CD14-positive monocyte (primary cell): Measurements from ENCODE around the gene RESP18. TPM values are rescaled to one million over a fixed set of nuclear protein-coding genes. Genes with fewer than 3 reads are reported as not detected.

ENCODE experiments used
- DNase-seq, 3 donors: peaks; one replicate each; pipeline ENCODE4 v3.0.0-alpha.2; 2011 to 2022
- H2AFZ ChIP-seq: 2 replicates; pipeline ENCODE4 v1.6.0; 2012; ENCODE audit warnings: mild to moderate bottlenecking, low read depth, low read length, inconsistent platforms; ENCODE audit not compliant: insufficient read depth, poor library complexity, severe bottlenecking
- H3K27ac ChIP-seq, 2 donors: 1 replicate in 1 of 2; 2 replicates in 1 of 2; pipeline ENCODE4 v1.5.1; 2012 to 2013; ENCODE audit warnings: low read length in 2 of 2, control low read depth in 1 of 2, inconsistent platforms in 1 of 2, low read depth in 1 of 2, mild to moderate bottlenecking in 1 of 2
- H3K27me3 ChIP-seq, 2 donors: one replicate each; pipeline versions ENCODE4 v1.6.0 to v1.6.1; 2011 to 2013; ENCODE audit warnings: low read length in 2 of 2; ENCODE audit not compliant: control insufficient read depth in 2 of 2, insufficient read depth in 2 of 2
- H3K36me3 ChIP-seq, 2 donors: replicated peaks in 1 of 2; 1 replicate in 1 of 2; 2 replicates in 1 of 2; pipeline versions ENCODE4 v1.5.1 to v1.6.1; 2012 to 2013; ENCODE audit warnings: low read length in 2 of 2, control low read depth in 1 of 2, inconsistent platforms in 1 of 2, mild to moderate bottlenecking in 1 of 2; ENCODE audit not compliant: insufficient read depth in 2 of 2, control insufficient read depth in 1 of 2
- H3K4me1 ChIP-seq, 2 donors: 1 replicate in 1 of 2; 2 replicates in 1 of 2; pipeline versions ENCODE4 v1.5.1 to v1.6.1; 2012 to 2013; ENCODE audit warnings: low read length in 2 of 2, control low read depth in 1 of 2, inconsistent platforms in 1 of 2, mild to moderate bottlenecking in 1 of 2, moderate library complexity in 1 of 2; ENCODE audit not compliant: insufficient read depth in 2 of 2, control insufficient read depth in 1 of 2
- H3K4me2 ChIP-seq: replicated peaks from 2 replicates; pipeline ENCODE3; 2012; ENCODE audit warnings: low read length, moderate library complexity, mild to moderate bottlenecking; ENCODE audit not compliant: poor library complexity, severe bottlenecking; ENCODE audit errors: extremely low read depth
- H3K4me3 ChIP-seq, 3 experiments: fragments of 200-600 bp in 1 of 3; sonication (generic) in 1 of 3; replicated peaks in 1 of 3; 1 replicate in 2 of 3; 2 replicates in 1 of 3; pipeline ENCODE4 v1.5.1; 2011 to 2013; ENCODE audit warnings: low read length in 3 of 3, mild to moderate bottlenecking in 3 of 3, control low read depth in 2 of 3, low read depth in 2 of 3, inconsistent platforms in 1 of 3, moderate library complexity in 1 of 3
- H3K79me2 ChIP-seq: 2 replicates; pipeline ENCODE4 v1.6.0; 2012; ENCODE audit warnings: mild to moderate bottlenecking, control low read depth, inconsistent platforms, low read length, moderate library complexity; ENCODE audit not compliant: insufficient read depth
- H3K9ac ChIP-seq: 2 replicates; pipeline ENCODE4 v1.6.0; 2017; ENCODE audit warnings: low read length, mild to moderate bottlenecking; ENCODE audit not compliant: insufficient read depth, poor library complexity, severe bottlenecking
- H3K9me3 ChIP-seq, 2 donors: replicated peaks in 1 of 2; 1 replicate in 1 of 2; 2 replicates in 1 of 2; pipeline versions ENCODE4 v1.5.1 to v1.6.1; 2012 to 2013; ENCODE audit warnings: low read length in 2 of 2, control low read depth in 1 of 2; ENCODE audit not compliant: control insufficient read depth in 1 of 2, insufficient read depth in 1 of 2
- H4K20me1 ChIP-seq: 2 replicates; pipeline ENCODE4 v1.6.0; 2012; ENCODE audit warnings: mild to moderate bottlenecking, low read length, control low read depth, moderate library complexity; ENCODE audit not compliant: insufficient read depth
- H3K27ac Mint-ChIP-seq, 7 donors: one replicate each; pipeline ENCODE4 v1.8.0; 2020; ENCODE audit warnings: mild to moderate bottlenecking in 7 of 7, mixed read lengths in 7 of 7, moderate library complexity in 6 of 7, inconsistent platforms in 2 of 7
- H3K27me3 Mint-ChIP-seq, 3 donors: one replicate each; pipeline ENCODE4 v1.8.0; 2021 to 2022; ENCODE audit warnings: low read depth in 3 of 3, mild to moderate bottlenecking in 3 of 3, mixed read lengths in 3 of 3, moderate library complexity in 3 of 3, inconsistent platforms in 1 of 3
- H3K36me3 Mint-ChIP-seq, 2 donors: one replicate each; pipeline ENCODE4 v1.8.0; 2020; ENCODE audit warnings: mixed read lengths in 2 of 2, inconsistent platforms in 1 of 2, mild to moderate bottlenecking in 1 of 2
- H3K4me1 Mint-ChIP-seq: one replicate; pipeline ENCODE4 v1.8.0; 2020; ENCODE audit warnings: mild to moderate bottlenecking, mixed read lengths
- H3K4me3 Mint-ChIP-seq, 2 donors: one replicate each; pipeline ENCODE4 v1.8.0; 2020; ENCODE audit warnings: mild to moderate bottlenecking in 2 of 2, mixed read lengths in 2 of 2, moderate library complexity in 1 of 2
- H3K9me3 Mint-ChIP-seq, 7 donors: one replicate each; pipeline ENCODE4 v1.8.0; 2020 to 2022; ENCODE audit warnings: mixed read lengths in 7 of 7, mild to moderate bottlenecking in 6 of 7, moderate library complexity in 6 of 7, inconsistent platforms in 2 of 7
- WGBS: methylation state at CpG from one replicate; pipeline ENCODE4 v1.1.5; 2013; ENCODE audit warnings: missing lambda C conversion rate; ENCODE audit not compliant: insufficient coverage; 5-methylcytosine and 5-hydroxymethylcytosine counted together
- intact Hi-C, 2 donors: fragments of 100-400 bp; cut with micrococcal nuclease; formaldehyde crosslinking; loops; one replicate each; pipeline versions ENCODE4 v1.15.0 to v1.15.1; 2023
- polyA plus RNA-seq, 3 donors: library from polyadenylated mRNA; depleted of rRNA in 1 of 3; unstranded in 2 of 3; stranded (reverse) in 1 of 3; fragments of 300-500 nt in 2 of 3; fragments of >200 nt in 1 of 3; fragmentation: Illumina TruSeq in 2 of 3; gene quantifications; 1 replicate in 2 of 3; 2 replicates in 1 of 3; pipeline ENCODE4 v1.2.3, GENCODE V29; 2012 to 2021
- TF ChIP-seq, protein P1 (sequence below): fragments of 200-600 bp; IDR thresholded peaks from one replicate; pipeline ENCODE4 v1.8.0; 2022; ENCODE audit warnings: antibody characterized with exemption, mild to moderate bottlenecking

Gene RESP18
- polyA plus RNA-seq, 3 donors: not detected

DNA sequence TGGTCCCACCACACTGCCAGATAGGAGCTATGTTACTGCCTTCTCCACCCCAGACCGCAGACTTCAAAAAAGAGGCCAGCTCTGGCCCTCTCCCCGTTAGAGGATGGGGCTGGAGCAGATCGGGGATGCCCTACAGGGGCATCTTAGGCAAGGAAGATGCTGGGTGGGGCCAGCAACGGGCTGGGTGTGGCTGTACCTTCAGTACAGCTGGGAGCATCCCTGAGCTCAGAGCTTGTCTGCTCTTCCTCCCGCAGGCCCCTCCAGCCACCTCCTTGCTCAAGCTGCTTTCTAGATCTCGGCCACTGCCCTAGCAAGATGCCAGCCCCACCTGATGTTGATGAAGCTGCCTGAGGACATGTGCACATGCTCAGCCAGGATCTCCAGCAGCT, 33.2 kb downstream of the RESP18 start:
- Histone ChIP-seq H3K4me3 (no peak overlapping the region), H3K27ac (no peak overlapping the region), H3K4me2 (no peak overlapping the region), H3K4me1 (peaks cover 6 to 9% of the 10 kb centered on the region in 2 donors), H3K36me3 (no peaks in the 10 kb centered on the region), H3K27me3 (peaks cover 0 to 26% of the 10 kb centered on the region in 2 donors), H3K9me3 (no peaks in the 10 kb centered on the region), H3K79me2 (no peaks in the 10 kb centered on the region), H2AFZ (no peak overlapping the region), H3K9ac (no peak overlapping the region), H4K20me1 (no peaks in the 10 kb centered on the region)
- Mint-ChIP-seq H3K4me3 (peak overlapping the region in 1 of 2 donors; percentile 59), H3K27ac (no peak overlapping the region), H3K4me1 (peaks cover 6% of the 10 kb centered on the region), H3K36me3 (no peaks in the 10 kb centered on the region), H3K27me3 (peaks cover 39 to 70% (median 59%) of the 10 kb centered on the region in 3 donors), H3K9me3 (peaks cover 0 to 5% (median 1%) of the 10 kb centered on the region in 7 donors)
- 75% methylated on average over 6 of the region's 6 CpGs for WGBS
- intact Hi-C loops: loop anchor here (5.0 kb wide), 4 partner anchors 72 to 137 kb away; partner anchors contain the start of genes NHEJ1 (in 2 of the 2), ANKZF1 (in 1 of the 2), ATG9A (in 1 of the 2) and CNPPD1 (in 1 of the 2)
- TF ChIP-seq, protein P1, sequence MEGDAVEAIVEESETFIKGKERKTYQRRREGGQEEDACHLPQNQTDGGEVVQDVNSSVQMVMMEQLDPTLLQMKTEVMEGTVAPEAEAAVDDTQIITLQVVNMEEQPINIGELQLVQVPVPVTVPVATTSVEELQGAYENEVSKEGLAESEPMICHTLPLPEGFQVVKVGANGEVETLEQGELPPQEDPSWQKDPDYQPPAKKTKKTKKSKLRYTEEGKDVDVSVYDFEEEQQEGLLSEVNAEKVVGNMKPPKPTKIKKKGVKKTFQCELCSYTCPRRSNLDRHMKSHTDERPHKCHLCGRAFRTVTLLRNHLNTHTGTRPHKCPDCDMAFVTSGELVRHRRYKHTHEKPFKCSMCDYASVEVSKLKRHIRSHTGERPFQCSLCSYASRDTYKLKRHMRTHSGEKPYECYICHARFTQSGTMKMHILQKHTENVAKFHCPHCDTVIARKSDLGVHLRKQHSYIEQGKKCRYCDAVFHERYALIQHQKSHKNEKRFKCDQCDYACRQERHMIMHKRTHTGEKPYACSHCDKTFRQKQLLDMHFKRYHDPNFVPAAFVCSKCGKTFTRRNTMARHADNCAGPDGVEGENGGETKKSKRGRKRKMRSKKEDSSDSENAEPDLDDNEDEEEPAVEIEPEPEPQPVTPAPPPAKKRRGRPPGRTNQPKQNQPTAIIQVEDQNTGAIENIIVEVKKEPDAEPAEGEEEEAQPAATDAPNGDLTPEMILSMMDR: no peak
- peak in 1 of 3 donors; percentile 3 for DNase-seq

DNA sequence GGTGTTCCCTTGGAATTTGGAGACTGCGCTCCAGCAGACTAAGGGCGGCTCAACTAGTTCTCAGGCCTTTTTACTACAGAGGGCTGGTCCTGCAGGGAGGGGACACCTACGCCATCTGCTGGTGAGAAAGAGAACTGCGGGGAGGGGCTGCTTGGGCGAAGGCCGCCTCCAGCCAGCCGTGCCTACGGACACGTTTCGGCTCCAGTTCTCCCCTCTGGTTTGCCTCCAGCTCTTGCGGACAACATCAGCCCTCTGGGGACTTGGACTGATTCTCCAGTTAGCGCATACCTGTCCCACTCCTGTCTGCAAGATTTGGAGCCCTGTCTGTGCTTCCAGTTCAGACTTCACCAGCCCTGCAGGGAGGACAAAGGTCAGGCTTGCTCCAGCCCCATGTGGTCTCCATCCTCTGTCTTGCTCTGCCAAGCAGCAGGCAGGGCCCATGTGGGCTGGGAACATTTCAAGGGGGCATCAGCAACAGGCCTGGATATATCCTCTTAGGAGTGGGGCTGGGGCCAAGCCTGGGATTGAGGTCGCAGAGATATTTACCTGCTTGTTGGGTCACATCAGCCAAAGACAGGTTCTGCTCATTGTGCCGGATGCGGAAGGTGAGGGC, 33.7 kb downstream of the RESP18 start:
- Mint-ChIP-seq H3K27ac (no peak overlapping the region), H3K36me3 (no peaks in the 10 kb centered on the region), H3K4me3 (peak overlapping the region in 1 of 2 donors; percentile 59), H3K9me3 (peaks cover 0 to 7% (median 1%) of the 10 kb centered on the region in 7 donors), H3K27me3 (peaks cover 43 to 72% (median 63%) of the 10 kb centered on the region in 3 donors), H3K4me1 (peaks cover 11% of the 10 kb centered on the region)
- intact Hi-C loops: loop anchor here (5.0 kb wide), 4 partner anchors 72 to 137 kb away; partner anchors contain the start of genes NHEJ1 (in 2 of the 2), ANKZF1 (in 1 of the 2), ATG9A (in 1 of the 2) and CNPPD1 (in 1 of the 2)
- Histone ChIP-seq H3K9me3 (no peaks in the 10 kb centered on the region), H2AFZ (no peak overlapping the region), H3K79me2 (no peaks in the 10 kb centered on the region), H3K27me3 (peaks cover 0 to 31% of the 10 kb centered on the region in 2 donors), H3K9ac (no peak overlapping the region), H3K4me3 (no peak overlapping the region), H4K20me1 (no peaks in the 10 kb centered on the region), H3K4me1 (peaks cover 10 to 14% of the 10 kb centered on the region in 2 donors), H3K36me3 (no peaks in the 10 kb centered on the region), H3K4me2 (no peak overlapping the region), H3K27ac (no peak overlapping the region)
- DNase-seq: peak; percentile 68 to 76 (median 73)
- WGBS: 17% methylated on average over 13 of the region's 15 CpGs
- TF ChIP-seq, protein P1: peak; percentile 96
